ENCODE data around the gene GRK5.

Gene GRK5

GRCh38 chr10:119250641-119251314 is 43.4 kb downstream of the GRK5 start:
- no peak overlapping the region for H2AFZ ChIP-seq (ENCODE audit: low read depth, low read length, severe bottlenecking)
- no peak overlapping the region for H3K27ac ChIP-seq (ENCODE audit: low read depth, low read length)
- H3K27me3 ChIP-seq (ENCODE audit: low read length), result no peaks in the 10 kb centered on the region
- H3K4me3 ChIP-seq (ENCODE audit: insufficient read depth, low read length, poor library complexity, severe bottlenecking), result no peak overlapping the region
- H3K9ac ChIP-seq (ENCODE audit: low read length), result no peak overlapping the region
- H3K4me2 ChIP-seq (ENCODE audit: low read depth, low read length, poor library complexity, severe bottlenecking), result no peak overlapping the region
- no peaks in the 10 kb centered on the region for H3K9me3 ChIP-seq (ENCODE audit: insufficient read depth, low read length)
- no peaks in the 10 kb centered on the region for H3F3A ChIP-seq (ENCODE audit: insufficient read depth)
- H3K9me2 ChIP-seq (replicated peaks; ENCODE audit: insufficient read depth, low read length), result no peaks in the 10 kb centered on the region
- TF ChIP-seq CTCF (IDR thresholded peaks at IDR 0.05; ENCODE audit: insufficient read depth, low read length, poor library complexity, severe bottlenecking), result no peak
- no peak for TF ChIP-seq EZH2phosphoT487 (conservative IDR thresholded peaks at IDR 0.05; ENCODE audit: low read length)
- H3K36me3 ChIP-seq (ENCODE audit: low read length), result no peaks in the 10 kb centered on the region
- no peaks in the 10 kb centered on the region for H3K79me2 ChIP-seq (ENCODE audit: insufficient read depth, low read length)
- no peaks in the 10 kb centered on the region for H4K20me1 ChIP-seq (ENCODE audit: low read depth, low read length)

DNA sequence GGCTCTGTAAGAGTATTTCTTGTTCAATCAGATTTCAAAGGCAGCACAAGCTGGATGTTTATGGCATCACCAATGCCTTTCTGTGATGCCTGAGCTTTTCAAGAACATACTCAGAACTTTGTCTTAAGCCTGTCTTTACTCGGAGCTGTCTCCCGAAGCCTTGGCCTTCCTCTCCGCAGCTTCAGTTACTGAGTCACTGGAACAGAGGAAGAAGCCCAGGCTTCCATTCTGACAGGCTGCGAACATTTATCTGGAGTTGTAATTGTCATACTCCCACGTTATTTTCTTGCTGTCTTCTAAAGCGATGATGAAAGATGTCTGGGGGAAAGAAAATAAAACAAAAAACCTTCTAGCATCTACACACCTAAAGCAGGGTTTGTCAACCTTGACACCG is 43.9 kb downstream of the GRK5 start:
- Histone ChIP-seq H3K36me3 (ENCODE audit: low read length) (no peaks in the 10 kb centered on the region), H3K27ac (ENCODE audit: low read depth, low read length) (no peak overlapping the region), H2AFZ (ENCODE audit: low read depth, low read length, severe bottlenecking) (no peak overlapping the region), H3K9me2 (replicated peaks; ENCODE audit: insufficient read depth, low read length) (no peaks in the 10 kb centered on the region), H4K20me1 (ENCODE audit: low read depth, low read length) (no peaks in the 10 kb centered on the region), H3K79me2 (ENCODE audit: insufficient read depth, low read length) (no peaks in the 10 kb centered on the region), H3K27me3 (ENCODE audit: low read length) (no peaks in the 10 kb centered on the region), H3F3A (ENCODE audit: insufficient read depth) (no peaks in the 10 kb centered on the region), H3K4me3 (ENCODE audit: insufficient read depth, low read length, poor library complexity, severe bottlenecking) (no peak overlapping the region), H3K9ac (ENCODE audit: low read length) (no peak overlapping the region), H3K4me2 (ENCODE audit: low read depth, low read length, poor library complexity, severe bottlenecking) (no peak overlapping the region), H3K9me3 (ENCODE audit: insufficient read depth, low read length) (no peaks in the 10 kb centered on the region)
- TF ChIP-seq EZH2phosphoT487 (conservative IDR thresholded peaks at IDR 0.05; ENCODE audit: low read length) (no peak), CTCF (IDR thresholded peaks at IDR 0.05; ENCODE audit: insufficient read depth, low read length, poor library complexity, severe bottlenecking) (no peak)

DNA sequence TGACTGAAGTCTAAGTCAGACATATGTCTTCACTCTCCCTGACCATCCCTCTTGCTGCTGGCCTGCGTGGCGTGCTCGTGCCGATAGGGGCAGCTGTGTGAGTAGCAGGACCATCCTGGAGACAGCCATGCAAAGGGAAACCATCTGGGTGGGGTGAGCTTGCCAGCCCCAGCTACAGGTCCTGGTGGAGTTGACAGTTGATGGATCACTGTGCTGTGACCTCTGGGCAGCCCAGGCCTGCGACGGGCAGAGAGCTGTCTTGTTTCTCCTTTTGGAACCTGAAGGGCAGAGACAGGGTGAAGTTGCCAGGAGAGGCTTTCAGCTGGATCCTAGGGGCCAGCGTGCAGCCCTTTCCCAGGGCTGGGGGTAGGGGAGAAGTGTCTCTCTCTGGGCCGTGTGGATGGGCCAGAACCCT is 44.7 kb downstream of the GRK5 start:
- no peaks in the 10 kb centered on the region for H3F3A ChIP-seq (ENCODE audit: insufficient read depth)
- no peak for TF ChIP-seq CTCF (IDR thresholded peaks at IDR 0.05; ENCODE audit: insufficient read depth, low read length, poor library complexity, severe bottlenecking)
- TF ChIP-seq EZH2phosphoT487 (conservative IDR thresholded peaks at IDR 0.05; ENCODE audit: low read length), result no peak
- H3K9me2 ChIP-seq (replicated peaks; ENCODE audit: insufficient read depth, low read length), result no peaks in the 10 kb centered on the region
- H3K9ac ChIP-seq (ENCODE audit: low read length), result no peak overlapping the region
- no peak overlapping the region for H3K4me3 ChIP-seq (ENCODE audit: insufficient read depth, low read length, poor library complexity, severe bottlenecking)
- H3K4me2 ChIP-seq (ENCODE audit: low read depth, low read length, poor library complexity, severe bottlenecking), result no peak overlapping the region
- H3K9me3 ChIP-seq (ENCODE audit: insufficient read depth, low read length), result no peaks in the 10 kb centered on the region
- no peaks in the 10 kb centered on the region for H3K79me2 ChIP-seq (ENCODE audit: insufficient read depth, low read length)
- no peaks in the 10 kb centered on the region for H3K36me3 ChIP-seq (ENCODE audit: low read length)
- H3K27ac ChIP-seq (ENCODE audit: low read depth, low read length), result no peak overlapping the region
- no peaks in the 10 kb centered on the region for H4K20me1 ChIP-seq (ENCODE audit: low read depth, low read length)
- no peak overlapping the region for H2AFZ ChIP-seq (ENCODE audit: low read depth, low read length, severe bottlenecking)
- H3K27me3 ChIP-seq (ENCODE audit: low read length), result no peaks in the 10 kb centered on the region
